ENCODE results near the gene CDHR3. TPM values are rescaled to one million over a fixed set of nuclear protein-coding genes. Genes with fewer than 3 reads are reported as not detected.
A peak's percentile ranks its signal among the peaks of the same experiment; 100 is the strongest.

Gene CDHR3
- total RNA-seq, 1 donor: 14.0 TPM

DNA sequence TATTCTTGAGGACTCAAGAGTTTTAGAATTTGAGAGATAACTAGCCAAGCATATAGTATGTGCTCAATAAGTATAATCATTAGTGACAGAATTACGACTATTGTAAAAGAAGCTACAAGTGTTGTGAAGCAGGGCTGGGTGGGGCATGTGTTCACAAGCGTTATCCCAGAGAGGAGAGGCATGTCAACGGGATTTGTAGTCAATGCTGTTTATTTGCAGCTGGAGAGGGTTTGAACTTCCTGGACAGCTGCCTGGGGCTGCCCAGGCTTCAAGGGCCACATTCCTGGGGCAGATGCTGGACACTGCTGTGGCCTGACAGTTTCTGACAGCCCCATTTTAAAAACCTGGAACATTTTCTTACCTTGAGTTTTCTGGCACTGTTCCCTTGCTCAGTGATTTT lies 36.9 kb upstream of the CDHR3 start:
- no peak for DNase-seq (ENCODE audit: low read depth)
- no peak overlapping the region for H3K4me3 ChIP-seq (ENCODE audit: low read depth, low read length)
- TF ChIP-seq CTCF (IDR thresholded peaks at IDR 0.05; ENCODE audit: insufficient read depth, low read length): no peak

- no peak overlapping the region for H3K4me3 ChIP-seq (ENCODE audit: low read depth, low read length)
- no peak for TF ChIP-seq CTCF (IDR thresholded peaks at IDR 0.05; ENCODE audit: insufficient read depth, low read length)
- DNase-seq (ENCODE audit: low read depth): no peak
These were observed 31.9 kb upstream of the CDHR3 start for GRCh38 chr7:105931179-105931578.

DNA sequence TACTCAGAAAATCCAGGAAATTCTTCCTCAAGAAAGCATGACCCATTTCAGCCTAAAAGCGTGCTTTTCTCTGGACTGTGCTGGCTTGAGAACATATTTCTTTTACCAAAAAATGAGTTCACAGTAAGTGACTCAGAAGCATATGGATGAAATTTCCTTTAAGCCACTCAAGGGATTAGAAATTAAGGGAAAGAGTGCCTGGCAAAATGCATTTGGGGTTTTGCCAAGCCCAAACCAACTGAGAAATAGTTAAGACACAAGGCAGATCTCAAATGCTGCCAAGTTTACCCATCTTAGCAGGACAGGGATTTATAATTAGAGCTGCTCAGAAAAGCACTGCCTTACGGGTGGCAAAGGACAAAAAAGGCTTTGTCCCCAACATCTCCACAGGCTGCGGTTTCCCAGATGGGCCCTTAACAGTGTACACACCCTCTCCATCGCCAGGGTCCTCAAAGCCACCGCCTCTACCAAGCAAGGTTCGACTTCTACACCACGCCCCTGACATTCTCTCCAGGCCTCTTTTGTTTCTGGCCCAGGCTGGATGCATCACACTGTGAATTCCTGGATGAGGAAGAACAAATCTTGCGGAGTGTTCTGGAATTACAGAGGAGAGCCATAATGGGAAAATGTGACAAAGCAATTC lies 30.1 kb upstream of the CDHR3 start:
- TF ChIP-seq CTCF (IDR thresholded peaks at IDR 0.05; ENCODE audit: insufficient read depth, low read length): no peak
- no peak overlapping the region for H3K4me3 ChIP-seq (ENCODE audit: low read depth, low read length)

DNA sequence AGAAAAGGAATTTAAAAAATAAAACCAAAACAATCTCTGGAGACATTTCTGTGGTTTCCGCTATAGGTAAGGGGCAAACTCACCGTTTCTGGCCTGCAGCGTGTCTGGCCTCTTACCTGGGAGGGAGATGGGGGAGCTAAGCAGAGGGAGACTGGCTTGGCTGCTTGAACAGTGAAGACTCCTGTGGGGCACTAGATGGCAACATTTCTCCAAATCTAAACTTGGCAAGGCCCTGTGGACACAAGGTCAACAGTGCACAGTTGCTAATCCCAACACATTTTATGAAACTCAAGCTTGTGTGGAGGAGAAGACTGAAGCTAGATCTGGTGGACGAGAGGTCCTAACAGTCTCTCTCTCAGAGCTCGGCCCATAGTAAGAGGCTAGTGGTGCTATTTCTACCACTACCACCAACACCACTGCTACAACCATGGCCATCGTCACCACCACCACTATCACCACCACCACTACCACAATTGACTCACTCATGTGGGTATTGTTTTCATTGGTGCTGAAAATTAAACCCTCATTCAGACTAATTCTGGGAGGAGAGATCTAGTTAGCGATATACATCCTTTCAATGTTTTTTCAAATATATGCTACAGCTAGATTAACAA lies 28.4 kb upstream of the CDHR3 start:
- H3K4me3 ChIP-seq (ENCODE audit: low read depth, low read length): no peak overlapping the region
- peak; percentile 69 for DNase-seq (ENCODE audit: low read depth)
- peak; percentile 37 for TF ChIP-seq CTCF (IDR thresholded peaks at IDR 0.05; ENCODE audit: insufficient read depth, low read length)

More for the DNA sequence above, 30.1 kb upstream of the CDHR3 start:
- peak; percentile 96 for DNase-seq (ENCODE audit: low read depth)

DNA sequence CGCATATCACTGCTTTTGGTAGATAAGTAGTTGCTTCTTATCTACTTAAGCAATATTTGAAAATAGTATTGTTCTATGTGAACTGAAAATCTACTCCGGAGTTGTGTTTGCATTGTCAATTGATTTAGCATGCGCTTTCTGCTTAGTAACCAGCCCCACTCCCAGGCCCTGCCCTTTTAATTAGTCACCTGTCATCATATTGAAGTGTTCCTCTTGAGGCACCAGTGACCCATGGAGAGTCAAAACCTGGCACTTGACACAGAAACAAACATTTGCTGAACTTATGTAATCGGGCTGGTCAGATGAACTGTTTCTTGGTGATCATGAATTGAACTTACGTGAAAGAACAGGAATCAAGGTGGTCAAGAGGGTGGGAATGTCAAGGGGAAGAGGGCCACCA lies 27.8 kb upstream of the CDHR3 start:
- H3K4me3 ChIP-seq (ENCODE audit: low read depth, low read length): no peak overlapping the region
- no peak for DNase-seq (ENCODE audit: low read depth)
- TF ChIP-seq CTCF (IDR thresholded peaks at IDR 0.05; ENCODE audit: insufficient read depth, low read length): no peak

GRCh38 chr7:105937411-105937810 lies 25.7 kb upstream of the CDHR3 start:
- DNase-seq (ENCODE audit: low read depth): no peak
- no peak for TF ChIP-seq CTCF (IDR thresholded peaks at IDR 0.05; ENCODE audit: insufficient read depth, low read length)
- no peak overlapping the region for H3K4me3 ChIP-seq (ENCODE audit: low read depth, low read length)
